KOPT-K1 (cell line): Measurements from ENCODE around the gene MN1.

Experiments used
- H3K27ac ChIP-seq: fragments of 200-600 bp; sonication (generic); 2 replicates; pipeline ENCODE4 v1.5.1; 2016; ENCODE audit warnings: antibody characterized with exemption, mild to moderate bottlenecking, low read depth, low read length; ENCODE audit not compliant: poor library complexity, severe bottlenecking
- H3K36me3 ChIP-seq: fragments of 200-600 bp; sonication (generic); 2 replicates; pipeline ENCODE4 v1.5.1; 2017; ENCODE audit warnings: antibody characterized with exemption, mild to moderate bottlenecking, low read length, moderate library complexity; ENCODE audit not compliant: insufficient read depth
- H3K9me3 ChIP-seq: fragments of 200-600 bp; sonication (generic); 2 replicates; pipeline ENCODE4 v1.5.1; 2017; ENCODE audit warnings: antibody characterized with exemption, low read length, mild to moderate bottlenecking; ENCODE audit not compliant: insufficient read depth, poor library complexity, severe bottlenecking

MN1 gene

GRCh38 chr22:27772081-27772983 is 29.2 kb downstream of the MN1 start:
- Histone ChIP-seq H3K36me3 (no peaks in the 10 kb centered on the region), H3K9me3 (no peaks in the 10 kb centered on the region), H3K27ac (no peak overlapping the region)

GRCh38 chr22:27771637-27772036 is 29.9 kb downstream of the MN1 start:
- Histone ChIP-seq H3K36me3 (no peaks in the 10 kb centered on the region), H3K9me3 (no peaks in the 10 kb centered on the region)

DNA sequence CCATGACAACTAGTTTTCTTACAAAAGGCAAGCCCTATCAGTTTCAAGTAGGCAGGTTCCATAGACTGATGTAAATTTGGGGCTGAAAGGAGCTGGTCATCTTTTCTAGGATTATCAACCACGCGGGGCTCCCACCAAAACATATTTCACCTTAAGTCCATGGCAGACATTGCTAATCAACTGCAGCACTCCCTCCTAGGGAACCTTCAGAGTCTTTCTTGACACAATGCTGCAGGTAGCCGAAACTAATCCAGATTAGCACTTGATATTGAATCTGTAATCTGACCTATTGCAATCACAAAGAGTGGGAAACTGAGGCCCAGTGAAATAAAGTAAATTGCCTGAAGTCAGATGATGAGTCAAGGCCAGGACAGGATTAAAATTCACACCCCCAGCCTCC is 32.5 kb downstream of the MN1 start:
- Histone ChIP-seq H3K9me3 (no peaks in the 10 kb centered on the region), H3K27ac (no peak overlapping the region), H3K36me3 (no peaks in the 10 kb centered on the region)

More at GRCh38 chr22:27771637-27772036, 29.9 kb downstream of the MN1 start:
- no peak overlapping the region for H3K27ac ChIP-seq

- Histone ChIP-seq H3K27ac (no peak overlapping the region), H3K36me3 (no peaks in the 10 kb centered on the region), H3K9me3 (no peaks in the 10 kb centered on the region)
Observed at GRCh38 chr22:27768027-27768653, 33.4 kb downstream of the MN1 start.

DNA sequence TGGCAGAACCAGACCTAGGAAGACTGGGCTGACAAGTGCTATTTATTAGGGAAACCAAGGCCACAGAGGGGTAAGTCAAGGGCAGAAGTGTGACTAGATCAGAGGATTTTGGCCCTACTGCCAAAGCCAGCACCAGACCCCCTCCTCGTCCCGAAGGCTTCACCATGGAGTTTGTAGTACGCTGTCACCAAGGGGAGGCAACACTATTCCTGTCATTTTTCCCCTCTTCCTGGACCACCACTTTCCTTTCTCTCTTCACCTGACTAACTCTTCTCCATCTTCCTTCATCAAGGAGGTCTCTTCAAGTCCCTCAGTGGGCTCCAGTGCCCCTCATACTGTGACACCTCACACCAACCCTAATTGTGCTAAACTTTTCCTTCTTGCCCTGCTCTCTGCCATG is 34.9 kb downstream of the MN1 start:
- Histone ChIP-seq H3K9me3 (no peaks in the 10 kb centered on the region), H3K36me3 (no peaks in the 10 kb centered on the region), H3K27ac (no peak overlapping the region)

DNA sequence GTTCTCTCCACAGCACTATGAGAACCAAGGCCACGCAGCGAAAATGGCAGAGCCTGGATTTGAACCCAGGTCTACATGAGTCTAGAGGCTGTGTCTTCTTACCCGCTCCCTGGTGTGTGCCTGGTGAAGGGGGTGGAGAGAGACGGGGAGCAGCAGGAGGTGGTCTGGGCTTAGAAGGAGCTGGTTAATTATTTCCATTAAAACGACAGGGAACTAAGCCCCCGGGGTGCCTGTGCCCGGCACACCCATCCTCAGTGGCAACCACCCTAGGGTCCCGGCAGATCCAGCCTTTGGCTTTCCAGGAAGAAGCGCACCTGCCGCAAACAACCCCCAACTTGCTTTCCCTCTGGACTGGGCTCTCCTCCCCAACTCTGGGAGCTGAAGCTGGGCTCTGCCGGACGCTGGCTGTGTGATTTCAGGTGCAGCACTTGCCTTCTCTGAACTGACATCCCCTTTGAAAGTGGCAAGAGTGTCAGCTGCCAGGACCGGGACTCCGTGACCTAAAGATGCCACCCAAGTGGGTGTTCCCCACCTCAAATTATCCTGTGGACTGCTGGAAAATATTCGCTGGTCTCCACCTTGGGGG is 35.8 kb downstream of the MN1 start:
- Histone ChIP-seq H3K9me3 (no peaks in the 10 kb centered on the region), H3K27ac (no peak overlapping the region), H3K36me3 (no peaks in the 10 kb centered on the region)

GRCh38 chr22:27764722-27765236 is 36.8 kb downstream of the MN1 start:
- Histone ChIP-seq H3K27ac (no peak overlapping the region), H3K9me3 (no peaks in the 10 kb centered on the region), H3K36me3 (no peaks in the 10 kb centered on the region)

DNA sequence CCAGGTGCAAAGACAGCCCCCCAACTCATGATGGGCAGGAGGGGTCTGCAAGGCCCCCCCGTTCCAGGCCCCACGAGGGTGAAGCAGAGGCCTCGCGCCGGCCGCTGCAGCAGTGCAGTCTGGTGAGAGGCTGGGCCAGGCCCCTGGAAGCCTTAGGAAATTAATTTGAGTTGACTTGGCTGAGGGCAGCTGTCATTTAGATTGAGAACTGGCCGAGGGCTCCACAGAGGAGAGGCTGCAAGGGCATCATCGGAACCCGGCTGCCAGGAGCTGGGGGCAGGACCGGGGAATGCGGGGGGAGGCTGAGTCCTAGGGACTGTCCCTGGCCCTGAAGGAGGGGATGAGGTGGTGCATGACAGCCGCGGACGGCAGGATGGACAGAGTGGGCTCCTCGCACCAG is 39.9 kb downstream of the MN1 start:
- Histone ChIP-seq H3K9me3 (no peaks in the 10 kb centered on the region), H3K36me3 (no peaks in the 10 kb centered on the region), H3K27ac (no peak overlapping the region)

GRCh38 chr22:27761000-27761399 is 40.6 kb downstream of the MN1 start:
- Histone ChIP-seq H3K9me3 (no peaks in the 10 kb centered on the region), H3K27ac (no peak overlapping the region), H3K36me3 (no peaks in the 10 kb centered on the region)

DNA sequence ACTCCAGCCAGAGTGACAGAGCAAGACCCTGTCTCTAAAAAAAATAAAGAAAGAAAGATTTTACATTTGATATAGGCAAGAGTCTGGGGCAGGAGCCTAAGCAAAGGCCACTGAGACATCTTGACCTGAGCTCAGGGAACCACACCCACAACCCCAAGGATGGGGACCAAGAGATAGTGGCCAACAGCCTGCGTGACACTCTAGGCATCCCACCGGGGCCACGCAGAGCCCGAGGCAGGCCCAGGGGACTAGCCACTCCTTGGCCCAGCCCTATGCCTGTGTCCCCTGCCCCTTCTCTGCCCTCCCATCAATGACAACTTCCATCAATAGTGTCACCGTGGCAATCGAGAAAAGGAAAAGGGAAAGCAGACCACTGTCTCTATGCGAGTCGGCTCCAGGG is 41.1 kb downstream of the MN1 start:
- Histone ChIP-seq H3K36me3 (no peaks in the 10 kb centered on the region), H3K27ac (no peak overlapping the region), H3K9me3 (no peaks in the 10 kb centered on the region)

- H3K9me3 ChIP-seq, result no peaks in the 10 kb centered on the region
- no peaks in the 10 kb centered on the region for H3K36me3 ChIP-seq
- H3K27ac ChIP-seq, result no peak overlapping the region
Observed at GRCh38 chr22:27757928-27758525, 43.5 kb downstream of the MN1 start.

DNA sequence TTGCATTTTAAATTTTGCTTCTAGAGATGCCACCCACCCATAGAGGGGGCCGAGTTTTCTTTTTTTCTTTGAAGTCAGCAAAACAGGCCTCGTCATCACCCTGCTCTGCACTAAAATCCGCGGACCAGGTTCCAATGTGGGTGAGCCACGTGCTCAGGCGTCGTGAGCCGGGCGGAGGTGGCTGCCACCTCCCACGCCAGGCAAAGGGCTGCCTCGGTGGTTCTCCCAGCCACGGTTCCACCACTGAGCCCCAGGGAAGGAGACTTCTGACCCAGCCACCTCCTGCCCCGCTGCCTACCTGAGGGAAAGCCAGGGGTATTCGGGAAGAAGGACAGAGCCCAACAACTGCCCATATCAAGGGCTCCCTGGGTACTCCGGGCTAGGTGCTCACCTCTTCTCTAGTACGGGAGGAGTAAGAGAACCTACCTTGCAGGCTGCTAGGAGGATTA is 45.3 kb downstream of the MN1 start:
- Histone ChIP-seq H3K27ac (no peak overlapping the region), H3K36me3 (no peaks in the 10 kb centered on the region), H3K9me3 (no peaks in the 10 kb centered on the region)

DNA sequence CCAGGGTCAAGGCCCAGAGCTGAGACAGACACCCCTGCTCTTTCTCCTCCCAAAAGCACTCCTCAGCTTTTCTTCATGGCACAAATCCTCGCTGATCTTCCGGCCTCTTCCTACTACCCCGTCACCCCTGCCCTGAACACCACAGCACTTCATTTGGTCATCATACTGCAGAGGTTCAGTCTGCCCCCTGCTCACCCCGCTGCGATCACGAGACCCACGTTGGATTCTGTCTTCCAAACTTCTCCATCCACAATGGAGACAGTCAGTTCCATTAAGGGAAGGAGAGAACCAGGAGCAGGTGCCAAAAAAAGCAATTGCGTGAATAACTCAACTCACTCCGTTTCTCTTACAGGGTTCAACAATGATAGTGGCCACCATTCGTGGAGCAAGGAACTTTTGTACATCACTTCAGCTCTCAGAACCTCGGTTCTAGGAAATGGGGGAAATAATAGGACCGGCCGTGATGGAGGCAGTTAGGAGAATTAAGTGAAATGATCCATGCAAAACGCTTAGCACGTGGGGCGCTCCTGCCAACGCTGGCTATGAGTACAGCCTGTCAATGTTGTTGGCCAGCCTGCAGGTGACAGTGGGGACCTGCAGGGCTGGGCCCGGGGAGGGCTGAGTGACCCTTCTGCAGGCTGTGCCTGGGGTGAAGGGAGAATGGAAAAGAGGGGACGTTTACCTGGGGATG is 45.9 kb downstream of the MN1 start:
- Histone ChIP-seq H3K36me3 (no peaks in the 10 kb centered on the region), H3K9me3 (no peaks in the 10 kb centered on the region), H3K27ac (no peak overlapping the region)

- no peaks in the 10 kb centered on the region for H3K36me3 ChIP-seq
- no peak overlapping the region for H3K27ac ChIP-seq
- no peaks in the 10 kb centered on the region for H3K9me3 ChIP-seq
Observed at GRCh38 chr22:27754888-27755480, 46.6 kb downstream of the MN1 start.
